Bronchial epithelial cell (primary cell): ENCODE results near the gene ZNF254. TPM values are rescaled to one million over a fixed set of nuclear protein-coding genes. Genes with fewer than 3 reads are reported as not detected.
"Not testable (repeated sequence)": the region's sequence is repeated elsewhere in the genome, so short reads cannot be mapped to it uniquely, and the experiment has no call there.

Source experiments
- DNase-seq: peaks from one replicate; pipeline ENCODE4 v3.0.0-alpha.2; 2010; ENCODE audit warnings: low read depth
- FAIRE-seq: peaks from 2 replicates; lab custom pipeline; 2011; peaks lifted over from hg19 to GRCh38; lab: Jason Lieb, UNC
- H3K27me3 ChIP-seq: 2 replicates; pipeline ENCODE4 v1.5.1; 2011; ENCODE audit warnings: low read length; ENCODE audit not compliant: control insufficient read depth, insufficient read depth
- H3K36me3 ChIP-seq: 2 replicates; pipeline ENCODE4 v1.5.1; 2011; ENCODE audit warnings: low read length; ENCODE audit not compliant: control insufficient read depth, insufficient read depth
- H3K4me3 ChIP-seq: 2 replicates; pipeline ENCODE4 v1.5.1; 2011; ENCODE audit warnings: mild to moderate bottlenecking, low read depth, low read length, control low read depth
- total RNA-seq: library from RNA; depleted of rRNA; stranded (reverse); fragments of >200 nt; gene quantifications from 2 replicates; pipeline ENCODE4 v1.2.1, GENCODE V29; 2014
- TF ChIP-seq, protein P1 (sequence below): IDR thresholded peaks from 2 replicates; pipeline ENCODE4 v1.5.1; 2011; ENCODE audit warnings: mild to moderate bottlenecking, moderate library complexity, low read length, control low read depth, inconsistent platforms; ENCODE audit not compliant: insufficient read depth, severe bottlenecking

The ZNF254 gene
- total RNA-seq, 1 donor from 2014 or later, result 7.4 TPM

DNA sequence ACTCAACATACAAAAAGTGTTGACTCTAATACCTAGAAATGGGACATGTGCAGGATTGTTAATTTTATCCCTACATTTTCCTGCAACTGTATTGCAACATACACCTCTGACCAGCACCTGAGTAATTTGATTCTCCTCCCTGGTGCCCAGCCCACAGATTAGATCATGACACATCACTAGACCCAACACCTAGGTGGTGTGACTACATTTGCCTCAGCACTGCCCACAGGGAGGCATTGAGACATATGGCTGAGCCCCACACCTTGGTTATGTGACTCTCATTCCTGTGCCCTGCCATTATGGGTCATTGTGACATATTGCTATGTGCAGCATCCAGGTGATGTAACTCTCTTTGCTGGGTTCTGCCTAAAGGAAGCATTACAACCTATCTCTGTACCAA, 13.2 kb upstream of the ZNF254 start:
- TF ChIP-seq, protein P1, sequence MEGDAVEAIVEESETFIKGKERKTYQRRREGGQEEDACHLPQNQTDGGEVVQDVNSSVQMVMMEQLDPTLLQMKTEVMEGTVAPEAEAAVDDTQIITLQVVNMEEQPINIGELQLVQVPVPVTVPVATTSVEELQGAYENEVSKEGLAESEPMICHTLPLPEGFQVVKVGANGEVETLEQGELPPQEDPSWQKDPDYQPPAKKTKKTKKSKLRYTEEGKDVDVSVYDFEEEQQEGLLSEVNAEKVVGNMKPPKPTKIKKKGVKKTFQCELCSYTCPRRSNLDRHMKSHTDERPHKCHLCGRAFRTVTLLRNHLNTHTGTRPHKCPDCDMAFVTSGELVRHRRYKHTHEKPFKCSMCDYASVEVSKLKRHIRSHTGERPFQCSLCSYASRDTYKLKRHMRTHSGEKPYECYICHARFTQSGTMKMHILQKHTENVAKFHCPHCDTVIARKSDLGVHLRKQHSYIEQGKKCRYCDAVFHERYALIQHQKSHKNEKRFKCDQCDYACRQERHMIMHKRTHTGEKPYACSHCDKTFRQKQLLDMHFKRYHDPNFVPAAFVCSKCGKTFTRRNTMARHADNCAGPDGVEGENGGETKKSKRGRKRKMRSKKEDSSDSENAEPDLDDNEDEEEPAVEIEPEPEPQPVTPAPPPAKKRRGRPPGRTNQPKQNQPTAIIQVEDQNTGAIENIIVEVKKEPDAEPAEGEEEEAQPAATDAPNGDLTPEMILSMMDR, result no peak
- Histone ChIP-seq H3K36me3 (no peaks in the 10 kb centered on the region), H3K4me3 (no peak overlapping the region), H3K27me3 (no peaks in the 10 kb centered on the region)
- no peak for FAIRE-seq
- peak; percentile 96 for DNase-seq

DNA sequence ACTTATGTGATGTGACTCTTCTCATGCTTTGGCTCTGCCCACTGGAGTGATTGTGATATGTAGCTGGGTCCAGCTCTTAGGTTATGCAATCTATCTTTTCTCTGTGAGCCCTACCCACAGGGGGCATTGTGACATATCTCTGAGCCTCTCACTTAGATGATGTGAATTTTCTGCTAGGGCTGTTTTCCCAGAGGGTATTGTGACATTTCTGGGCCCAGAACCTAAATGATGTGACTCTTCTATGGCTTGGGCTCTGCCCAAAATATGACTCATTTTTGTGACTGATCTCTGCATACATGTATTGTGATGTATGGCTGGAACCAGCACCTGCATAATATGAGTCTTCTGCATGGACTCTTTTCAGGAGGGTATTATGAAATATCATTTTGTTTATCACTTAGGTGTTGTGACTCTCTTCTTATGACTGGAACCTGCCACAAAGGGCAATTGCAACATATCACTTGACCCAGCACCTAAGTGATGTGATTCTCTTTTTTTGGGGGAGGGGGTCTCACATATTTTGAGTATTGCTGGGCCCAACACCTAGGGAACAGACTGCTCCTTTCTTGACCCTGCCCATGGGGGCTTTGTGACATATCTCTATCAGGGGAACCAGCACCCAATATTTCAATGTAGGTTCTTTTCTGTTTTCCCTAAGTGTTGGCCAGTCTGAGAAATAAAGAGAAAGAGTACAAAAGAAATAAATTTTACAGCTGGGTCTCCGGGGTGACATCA, 12.1 kb upstream of the ZNF254 start:
- Histone ChIP-seq H3K27me3 (no peaks in the 10 kb centered on the region), H3K4me3 (no peak overlapping the region), H3K36me3 (no peaks in the 10 kb centered on the region)
- FAIRE-seq (no peak), DNase-seq (peak; percentile 83)
- TF ChIP-seq, protein P1, result no peak

DNA sequence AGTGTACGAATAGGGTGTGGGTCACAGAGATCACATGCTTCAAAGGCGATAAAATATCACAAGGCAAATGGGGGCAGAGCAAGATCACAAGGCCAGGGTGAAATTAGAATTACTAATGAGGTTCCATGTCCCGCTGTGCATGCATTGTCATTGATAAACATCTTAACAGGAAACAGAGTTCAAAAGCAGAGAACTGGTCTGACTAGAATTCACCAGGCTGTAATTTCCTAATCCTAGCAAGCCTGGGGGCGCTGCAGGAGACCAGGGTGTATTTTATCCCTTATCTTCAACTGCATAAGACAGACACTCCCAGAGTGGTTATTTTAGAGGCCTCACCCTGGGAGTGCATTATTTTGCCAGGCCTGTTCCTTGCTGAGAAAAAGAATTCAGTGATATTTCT, 11.5 kb upstream of the ZNF254 start:
- DNase-seq, H3K36me3 ChIP-seq, FAIRE-seq: not testable (repeated sequence)

DNA sequence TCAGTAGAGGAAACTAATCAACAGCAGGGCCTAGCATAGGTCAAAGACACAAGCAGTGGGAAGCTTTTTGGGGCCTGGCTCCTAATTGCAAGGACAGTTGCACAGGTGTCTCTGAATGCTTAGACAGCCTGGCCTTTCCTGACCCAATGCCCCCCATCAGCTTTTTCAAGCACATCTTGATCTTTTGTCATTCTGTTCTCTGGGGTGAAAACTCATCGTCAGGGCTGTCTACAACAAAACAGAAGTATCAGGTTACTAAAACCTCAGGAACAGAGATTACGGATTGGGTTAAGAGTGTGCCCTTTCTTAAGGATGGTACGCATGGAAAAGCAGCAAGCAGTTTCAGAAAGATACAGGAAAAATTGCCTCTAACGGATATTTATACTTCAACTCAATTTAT, 8.3 kb upstream of the ZNF254 start:
- FAIRE-seq, result no peak
- TF ChIP-seq, protein P1, result no peak

More for the DNA sequence above, 11.5 kb upstream of the ZNF254 start:
- H3K27me3 ChIP-seq, H3K4me3 ChIP-seq: not testable (repeated sequence)

DNA sequence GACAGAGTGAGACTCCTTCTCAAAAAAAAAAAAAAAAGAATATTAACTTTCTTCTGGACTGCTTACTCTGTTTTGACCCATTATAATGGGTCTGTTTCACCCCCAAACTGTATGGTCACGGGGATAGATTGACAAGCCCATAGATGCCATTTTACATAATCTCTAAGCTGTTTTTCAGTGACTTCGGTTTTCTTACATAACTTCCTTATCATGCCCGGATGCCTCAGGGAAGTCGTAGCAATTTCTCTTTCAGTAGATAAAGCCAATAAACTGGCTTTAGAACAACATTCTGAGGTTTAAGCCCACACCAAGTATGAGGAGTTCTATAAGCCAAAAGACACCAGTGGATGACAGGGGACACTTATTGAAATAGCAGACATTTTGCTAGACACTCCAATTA, 5.9 kb upstream of the ZNF254 start:
- TF ChIP-seq, protein P1, result no peak
- H3K36me3 ChIP-seq, result no peaks in the 10 kb centered on the region
- DNase-seq, result no peak
- H3K27me3 ChIP-seq, result no peaks in the 10 kb centered on the region
- no peak overlapping the region for H3K4me3 ChIP-seq
- FAIRE-seq, result no peak

More for the DNA sequence above, 8.3 kb upstream of the ZNF254 start:
- DNase-seq, result no peak
- H3K36me3 ChIP-seq, result no peaks in the 10 kb centered on the region
- H3K4me3 ChIP-seq, result no peak overlapping the region
- no peaks in the 10 kb centered on the region for H3K27me3 ChIP-seq

DNA sequence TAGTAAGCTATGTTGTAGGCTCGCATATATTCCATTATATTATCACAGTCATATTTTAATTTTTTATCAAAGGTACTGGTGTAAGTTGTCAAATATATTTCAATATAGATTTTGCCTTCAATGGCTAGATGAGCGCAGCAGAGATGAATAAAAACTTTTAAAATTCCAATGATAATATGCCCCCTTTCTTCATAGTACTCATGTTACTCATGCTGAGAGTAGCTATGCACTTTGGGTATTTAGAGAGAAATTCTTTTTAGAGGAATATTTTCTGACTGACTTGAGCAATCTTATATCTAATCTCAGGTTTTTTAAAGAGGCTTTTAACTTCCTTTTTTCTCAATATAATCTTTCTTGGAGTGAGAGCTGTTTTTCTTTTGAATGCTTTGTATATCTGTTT, 11.4 kb downstream of the ZNF254 start:
- TF ChIP-seq, protein P1, result no peak
- no peak for FAIRE-seq
- no peaks in the 10 kb centered on the region for H3K27me3 ChIP-seq
- no peaks in the 10 kb centered on the region for H3K36me3 ChIP-seq
- no peak overlapping the region for H3K4me3 ChIP-seq
- DNase-seq, result no peak
